Measurements from ENCODE around the gene PRDM16.

Gene PRDM16

GRCh38 chr1:3192361-3192760 is 123.4 kb downstream of the PRDM16 start:
- DNase-seq: no peak

DNA sequence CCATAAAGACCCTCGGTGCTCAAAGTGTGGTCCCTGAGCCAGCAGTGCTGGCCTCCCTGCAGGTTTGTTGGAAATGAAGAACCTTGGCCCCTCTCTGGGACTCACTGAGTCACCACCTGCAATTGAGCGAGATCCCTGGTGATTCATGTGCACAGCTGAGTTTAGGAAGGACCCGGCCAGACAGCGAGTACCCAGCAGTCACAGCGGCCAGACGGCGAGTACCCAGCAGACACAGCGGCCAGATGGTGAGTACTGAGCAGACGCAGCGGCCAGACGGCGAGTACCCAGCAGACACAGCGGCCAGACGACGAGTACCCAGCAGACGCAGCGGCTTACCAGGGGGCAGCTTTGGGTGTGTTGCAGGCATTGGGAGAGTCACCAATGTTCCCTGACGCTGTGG is 123.8 kb downstream of the PRDM16 start:
- peak; percentile 40 for DNase-seq

GRCh38 chr1:3193811-3194210 is 124.8 kb downstream of the PRDM16 start:
- no peak for DNase-seq

DNA sequence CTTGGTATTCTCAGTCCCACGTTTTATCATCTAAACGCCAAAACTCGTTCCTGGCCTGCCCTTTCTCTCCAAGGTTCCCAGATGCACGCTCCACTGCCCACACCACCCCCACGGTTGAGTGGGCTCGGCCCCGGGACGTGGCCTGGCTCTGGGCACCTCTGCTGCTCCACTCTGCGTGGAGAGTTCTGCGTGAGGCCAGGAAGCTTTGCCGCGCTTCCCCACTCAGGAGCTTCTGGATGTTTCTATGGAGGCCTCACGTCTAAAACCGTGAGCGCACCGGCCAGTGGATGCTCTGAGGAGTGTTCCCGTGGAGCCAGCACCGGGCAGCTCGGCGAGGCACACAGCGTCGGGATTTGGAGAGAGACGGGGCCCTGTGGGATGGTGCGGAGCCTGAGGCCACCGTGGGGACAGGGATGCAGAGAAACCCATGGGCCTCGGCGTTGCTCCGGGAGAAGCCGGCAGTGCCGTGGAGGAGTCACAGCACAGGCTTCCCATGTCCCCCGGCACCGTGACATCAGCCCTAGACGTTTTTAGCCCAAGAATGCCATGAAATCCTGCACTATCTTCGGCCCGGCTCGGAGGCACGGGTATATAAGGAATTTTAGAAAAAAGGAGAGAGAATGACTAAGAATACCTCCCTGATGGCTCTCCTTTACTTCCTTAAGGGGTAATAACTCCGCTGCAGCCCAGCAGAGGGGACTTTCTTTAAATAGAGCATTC is 125.9 kb downstream of the PRDM16 start:
- no peak for DNase-seq

- no peak for DNase-seq
Measured at GRCh38 chr1:3195480-3195815, 126.4 kb downstream of the PRDM16 start.

DNA sequence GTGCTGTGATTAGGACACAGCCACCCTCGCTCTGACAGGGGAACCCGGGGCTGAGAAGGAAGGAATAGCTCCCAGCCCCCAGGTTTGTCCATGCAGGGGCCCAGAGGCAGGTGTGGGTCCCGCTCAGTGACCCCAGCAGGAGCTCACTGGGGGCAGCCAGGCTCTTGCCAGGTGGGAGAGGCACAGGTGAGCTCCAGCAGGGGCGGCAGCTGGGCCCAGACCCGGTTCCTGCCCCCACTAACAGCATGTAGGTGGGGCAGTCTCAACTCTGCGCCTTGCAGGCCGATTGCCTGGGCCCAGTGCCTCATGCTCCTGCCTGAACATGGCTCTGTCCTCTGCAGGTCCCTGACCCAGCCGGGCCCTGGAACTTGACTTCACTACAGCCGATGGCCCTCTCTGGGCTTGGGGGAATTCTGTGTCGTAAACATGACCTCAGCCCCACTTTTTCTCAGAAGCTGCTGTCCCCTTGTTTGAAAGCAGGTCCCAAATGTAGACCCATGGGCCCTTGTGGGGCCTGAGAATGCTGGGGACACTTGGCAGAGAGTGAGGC is 127.0 kb downstream of the PRDM16 start:
- DNase-seq: no peak

- DNase-seq: no peak
Measured at GRCh38 chr1:3196577-3197245, 127.7 kb downstream of the PRDM16 start.

- DNase-seq: no peak
Measured at GRCh38 chr1:3197781-3198316, 128.8 kb downstream of the PRDM16 start.

DNA sequence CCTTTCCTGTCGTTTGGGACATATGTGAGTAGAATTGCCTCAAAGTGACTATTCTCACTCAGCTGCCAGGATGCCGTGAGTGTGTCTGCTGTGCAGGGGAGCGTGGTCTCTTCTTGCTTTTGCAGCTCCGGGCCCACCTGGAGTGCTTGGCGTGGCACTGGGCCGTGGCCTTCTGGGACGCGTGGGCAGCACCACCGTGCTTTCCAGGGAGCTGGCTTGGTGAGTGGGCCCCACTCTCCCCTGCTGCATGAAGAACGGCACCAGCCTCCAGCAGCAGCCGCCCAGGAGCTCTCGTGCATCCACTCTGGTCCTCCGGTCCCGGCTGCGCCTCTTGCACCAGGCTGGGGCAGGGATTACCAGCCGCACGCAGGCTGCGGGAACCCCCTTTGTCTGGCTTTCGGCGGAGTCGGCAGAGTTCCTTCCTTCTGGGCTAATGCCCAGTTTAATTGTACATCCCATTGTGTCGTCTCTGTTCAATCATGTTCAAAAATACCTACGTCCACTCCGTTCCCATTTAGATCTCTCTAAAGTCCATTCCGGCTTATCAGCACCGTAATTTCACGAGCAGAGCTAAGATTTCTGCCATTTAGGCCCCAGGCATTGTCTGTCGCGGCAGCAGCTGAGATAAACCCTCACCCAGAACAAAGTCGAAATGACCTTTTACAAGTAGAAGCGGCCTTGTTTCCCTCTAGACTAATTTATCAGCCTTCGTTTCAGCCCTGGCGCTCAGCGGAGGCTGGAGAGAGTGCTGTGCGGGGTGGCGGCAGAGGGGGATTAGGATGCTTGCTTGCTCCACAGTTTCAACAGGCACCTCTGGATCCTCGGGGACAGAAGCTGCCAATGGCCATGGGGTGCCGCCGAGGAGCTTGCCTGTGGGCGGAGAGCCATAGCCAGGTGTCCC is 129.6 kb downstream of the PRDM16 start:
- DNase-seq: no peak

GRCh38 chr1:3204725-3205124 is 135.7 kb downstream of the PRDM16 start:
- no peak for DNase-seq

- DNase-seq: no peak
Measured at GRCh38 chr1:3205815-3206214, 136.8 kb downstream of the PRDM16 start.

- no peak for DNase-seq
Measured at GRCh38 chr1:3206696-3207095, 137.7 kb downstream of the PRDM16 start.

GRCh38 chr1:3207217-3207848 is 138.3 kb downstream of the PRDM16 start:
- DNase-seq: no peak

GRCh38 chr1:3208819-3209200 is 139.8 kb downstream of the PRDM16 start:
- no peak for DNase-seq

GRCh38 chr1:3209201-3209600 is 140.2 kb downstream of the PRDM16 start:
- DNase-seq: no peak

- no peak for DNase-seq
Measured at GRCh38 chr1:3211582-3212375, 142.8 kb downstream of the PRDM16 start.

- DNase-seq: no peak
Measured at GRCh38 chr1:3212453-3213355, 143.7 kb downstream of the PRDM16 start.

DNA sequence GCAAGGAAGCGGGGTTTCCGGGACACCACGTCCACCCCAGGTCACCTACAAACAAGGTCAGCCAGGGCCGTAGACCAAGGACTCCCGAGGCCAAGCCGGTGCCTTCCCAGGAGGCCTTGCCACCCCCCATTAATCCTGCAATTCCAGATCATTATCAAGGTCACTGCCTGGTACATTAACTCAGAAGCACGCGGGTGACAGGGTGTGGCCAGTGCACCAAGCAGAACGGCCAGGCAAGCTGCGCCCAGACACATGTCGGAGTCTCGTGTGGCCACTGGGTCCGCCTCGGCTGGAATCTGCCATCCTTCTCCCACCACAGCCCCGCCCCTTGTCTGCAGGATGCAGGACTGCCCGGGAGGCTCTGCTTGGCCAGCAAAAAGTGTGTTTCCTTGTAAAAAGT is 144.7 kb downstream of the PRDM16 start:
- no peak for DNase-seq

DNA sequence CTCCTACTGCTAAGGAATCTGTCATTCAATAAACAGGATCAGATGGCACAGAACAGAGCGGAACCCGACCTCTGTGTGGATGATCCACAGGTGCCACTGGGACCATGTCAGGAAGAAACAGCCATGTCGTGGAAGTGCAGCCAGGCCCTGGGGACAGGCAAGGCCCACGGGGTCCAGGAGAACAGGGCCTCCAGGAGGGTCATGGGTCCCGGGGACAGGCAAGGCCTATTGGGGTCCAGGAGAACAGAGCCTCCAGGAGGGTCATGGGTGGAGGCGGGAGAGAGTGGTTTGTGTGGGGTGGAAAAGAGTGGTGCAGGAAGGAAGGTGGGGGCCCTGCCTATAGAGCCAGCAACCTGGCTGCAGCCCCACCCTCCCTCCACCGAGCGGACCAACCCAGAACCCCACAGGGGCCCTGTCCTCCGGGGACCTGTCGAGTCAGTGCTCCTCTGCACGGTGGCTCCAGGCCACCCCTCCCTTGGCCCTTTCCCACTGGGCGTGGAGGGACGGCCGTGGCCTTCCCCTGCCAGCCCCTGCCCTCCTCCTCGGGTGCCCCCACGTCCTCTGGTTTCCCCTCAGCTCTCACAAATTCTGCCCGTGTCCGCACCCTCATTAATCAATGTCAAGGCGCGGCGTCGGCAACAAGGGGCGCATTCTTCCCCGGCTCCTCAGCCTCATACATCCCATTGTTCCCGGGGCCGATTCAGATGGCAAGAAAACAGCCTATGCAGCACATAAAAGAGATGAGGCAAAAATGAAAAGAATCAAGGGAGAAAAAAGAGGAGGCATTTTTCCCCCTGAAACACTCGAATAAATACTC is 146.4 kb downstream of the PRDM16 start:
- DNase-seq: no peak

DNA sequence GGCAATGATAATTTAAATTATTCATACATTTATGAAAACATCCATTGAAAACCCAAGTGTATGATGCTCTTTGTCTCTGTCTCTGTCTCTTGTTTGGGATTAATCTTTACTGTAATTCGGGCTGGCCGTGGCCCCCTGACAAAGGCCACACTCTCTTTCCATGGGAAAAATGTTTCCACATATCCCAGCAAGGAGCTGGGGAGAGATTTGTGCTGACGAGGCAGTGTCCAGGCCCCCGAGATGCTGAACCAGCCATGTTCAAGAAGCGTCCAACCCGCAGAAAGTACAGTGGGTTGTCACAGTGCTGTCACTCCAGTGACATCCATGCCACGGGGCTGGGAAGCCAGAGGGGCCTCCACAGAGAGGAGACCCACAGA is 147.0 kb downstream of the PRDM16 start:
- DNase-seq: no peak
